Liver (tissue), 3 donors: ENCODE results near the gene SLC45A2.

Experiments
- ATF3 ChIP-seq: IDR thresholded peaks from 2 replicates; pipeline ENCODE4 v1.6.1; 2016; ENCODE audit warnings: antibody characterized with exemption
- CTCF ChIP-seq: fragments of 150-350 bp; IDR thresholded peaks from 2 replicates; pipeline ENCODE4 v1.5.1; 2017; ENCODE audit warnings: improper control_type of control experiment, low read depth, low read length; ENCODE audit not compliant: missing input control
- EGR1 ChIP-seq, 2 donors: IDR thresholded peaks; 2 replicates each; pipeline ENCODE4 v1.6.1; 2016 to 2018; ENCODE audit warnings: antibody characterized with exemption in 2 of 2, low read depth in 2 of 2
- JUND ChIP-seq, 2 donors: IDR thresholded peaks; 2 replicates each; pipeline ENCODE4 v1.6.1; 2016; ENCODE audit warnings: antibody characterized with exemption in 2 of 2
- NR2F2 ChIP-seq: IDR thresholded peaks from 2 replicates; pipeline ENCODE4 v1.6.1; 2016; ENCODE audit warnings: antibody characterized with exemption
- RAD21 ChIP-seq, 2 donors: IDR thresholded peaks; 2 replicates each; pipeline ENCODE4 v1.6.1; 2016; ENCODE audit warnings: antibody characterized with exemption in 2 of 2, mild to moderate bottlenecking in 2 of 2
- TAF1 ChIP-seq: conservative IDR thresholded peaks from 2 replicates; pipeline ENCODE4 v1.6.1; 2016; ENCODE audit warnings: antibody characterized with exemption, mild to moderate bottlenecking
- donor health status: healthy.
- donor health status: healthy.

- no peak for TF ChIP-seq RAD21 (IDR thresholded peaks at IDR 0.05)
- TF ChIP-seq CTCF, result no peak
- TF ChIP-seq TAF1, result no peak
- TF ChIP-seq EGR1 (IDR thresholded peaks at IDR 0.05; ENCODE audit: low read depth in 2 of 2), result no peak
- no peak for TF ChIP-seq JUND (IDR thresholded peaks at IDR 0.05)
- no peak for TF ChIP-seq NR2F2
- no peak for TF ChIP-seq ATF3
These were observed 47.3 kb downstream of the SLC45A2 start for GRCh38 chr5:33937017-33937706.
